Measurements from ENCODE around the gene KCNC1. TPM values are rescaled to one million over a fixed set of nuclear protein-coding genes. Genes with fewer than 3 reads are reported as not detected.

The KCNC1 gene
- total and polyA plus RNA-seq, 2 of the 4 experiments (the other 2 are of a cell fraction), result 0.03 TPM; not detected in 1

DNA sequence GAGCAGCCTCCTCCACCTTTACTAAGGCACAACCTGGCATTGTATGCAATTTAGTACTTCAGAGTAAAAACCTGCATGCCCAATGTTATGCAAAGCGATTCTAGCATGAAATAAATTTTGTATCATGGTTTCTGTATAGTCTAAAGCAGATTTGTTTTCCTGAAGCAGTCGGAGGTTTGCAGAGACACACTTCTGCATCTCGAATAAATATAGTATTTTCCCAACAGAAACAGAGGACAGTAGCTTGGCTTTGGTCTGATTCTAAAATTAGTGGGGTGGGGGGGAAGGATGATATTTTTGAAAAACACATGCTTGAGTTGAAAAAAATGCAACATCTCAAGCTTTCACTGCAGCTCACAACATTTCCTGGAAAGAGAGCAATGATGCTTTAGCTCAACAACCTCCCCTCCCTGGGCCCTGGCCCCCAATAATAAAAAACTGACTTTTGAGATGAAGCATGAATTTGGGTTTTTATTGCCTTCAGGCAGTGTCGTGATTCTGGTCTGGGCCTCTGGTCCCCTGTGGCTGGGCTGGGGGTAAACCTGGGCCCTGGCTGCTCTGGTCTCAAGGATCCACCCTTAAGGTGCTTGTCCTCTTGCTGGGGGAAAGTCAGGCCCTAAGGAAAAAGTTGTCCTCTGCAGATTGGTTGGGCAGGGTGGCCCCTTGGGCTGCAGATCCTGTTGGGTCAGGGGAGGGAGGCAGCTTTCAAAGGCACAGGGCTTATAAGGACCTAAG lies 48.2 kb downstream of the KCNC1 start:
- Histone ChIP-seq H2AK9ac (replicated peaks; ENCODE audit: low read depth, low read length, poor library complexity) (no peak overlapping the region), H2BK120ac (ENCODE audit: low read depth, low read length) (no peak overlapping the region), H3K4me2 (ENCODE audit: low read depth, low read length) (no peak overlapping the region), H3K4ac (ENCODE audit: low read depth, low read length) (no peak overlapping the region), H3K79me1 (ENCODE audit: low read depth in 1 of 2, low read length in 2 of 2) (no peaks in the 10 kb centered on the region; a peak in 1 of 4 replicates), H3K18ac (ENCODE audit: low read depth, low read length) (no peak overlapping the region), H3K9me3 (ENCODE audit: control insufficient read depth, insufficient read depth, low read length) (no peaks in the 10 kb centered on the region), H2AFZ (replicated peaks; ENCODE audit: low read length, poor library complexity) (no peak overlapping the region), H4K5ac (ENCODE audit: low read depth, low read length) (no peak overlapping the region), H2BK5ac (ENCODE audit: low read depth, low read length, poor library complexity, severe bottlenecking) (no peak overlapping the region), H4K91ac (ENCODE audit: insufficient read depth, low read depth, low read length) (no peak overlapping the region), H3K27me3 (ENCODE audit: control insufficient read depth, insufficient read depth, low read length) (no peaks in the 10 kb centered on the region; the same call in 1 of the 2 replicates), H3K14ac (replicated peaks; ENCODE audit: low read depth, low read length) (no peak overlapping the region), H3K36me3 (ENCODE audit: control insufficient read depth, insufficient read depth, low read length) (no peaks in the 10 kb centered on the region), H3K4me3 (ENCODE audit: insufficient read depth, low read depth, low read length) (no peak overlapping the region), H2AK5ac (ENCODE audit: low read depth, low read length) (no peak overlapping the region), H3K27ac (ENCODE audit: insufficient read depth, low read length) (no peak overlapping the region), H3K23ac (ENCODE audit: low read depth, low read length) (no peak overlapping the region), H4K20me1 (ENCODE audit: insufficient read depth, low read length) (no peaks in the 10 kb centered on the region), H2BK15ac (ENCODE audit: low read depth, low read length) (no peak overlapping the region), H3K9me1 (ENCODE audit: insufficient read depth, low read length) (peaks cover 13% of the 10 kb centered on the region), H3K4me1 (ENCODE audit: control insufficient read depth, insufficient read depth, low read length) (peaks cover 14% of the 10 kb centered on the region), H3K9ac (ENCODE audit: low read depth, low read length) (no peak overlapping the region), H2BK20ac (ENCODE audit: low read depth, low read length) (no peak overlapping the region), H4K8ac (ENCODE audit: low read depth in 2 of 2, low read length in 2 of 2) (no peak overlapping the region), H3K56ac (ENCODE audit: extremely low read depth, insufficient read depth, low read length) (no peak overlapping the region)
- no TSS peak for BruUV-seq (replicated peaks)
- WGBS, 2 experiments (ENCODE audit: extremely low coverage in 2 of 2, insufficient read length in 1 of 2), result 100% methylated on average over 1 of the region's 4 CpGs; no CpG with 5 or more reads in 1 of the 2 experiments
- ATAC-seq (ENCODE audit: low read depth) (no peak), DNase-seq (no peak)
- in situ Hi-C loops (cut with MboI; ENCODE audit: low sequenced_read_pairs), result no loop called here
- TF ChIP-seq CHD1 (IDR thresholded peaks at IDR 0.05; ENCODE audit: low read depth, low read length), result no peak
- no peak for TF ChIP-seq RFX5 (IDR thresholded peaks at IDR 0.05; ENCODE audit: low read depth, low read length)
- TF ChIP-seq MAFK (IDR thresholded peaks at IDR 0.05; ENCODE audit: low read depth, low read length), result no peak
- TF ChIP-seq, protein P1, sequence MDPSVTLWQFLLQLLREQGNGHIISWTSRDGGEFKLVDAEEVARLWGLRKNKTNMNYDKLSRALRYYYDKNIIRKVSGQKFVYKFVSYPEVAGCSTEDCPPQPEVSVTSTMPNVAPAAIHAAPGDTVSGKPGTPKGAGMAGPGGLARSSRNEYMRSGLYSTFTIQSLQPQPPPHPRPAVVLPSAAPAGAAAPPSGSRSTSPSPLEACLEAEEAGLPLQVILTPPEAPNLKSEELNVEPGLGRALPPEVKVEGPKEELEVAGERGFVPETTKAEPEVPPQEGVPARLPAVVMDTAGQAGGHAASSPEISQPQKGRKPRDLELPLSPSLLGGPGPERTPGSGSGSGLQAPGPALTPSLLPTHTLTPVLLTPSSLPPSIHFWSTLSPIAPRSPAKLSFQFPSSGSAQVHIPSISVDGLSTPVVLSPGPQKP (IDR thresholded peaks at IDR 0.05; ENCODE audit: borderline replicate concordance, low read depth, low read length), result no peak
- no peak for TF ChIP-seq MAZ (IDR thresholded peaks at IDR 0.05; ENCODE audit: borderline replicate concordance, low read depth, low read length)
- TF ChIP-seq POLR2A (IDR thresholded peaks at IDR 0.05; ENCODE audit: low read depth, low read length), result no peak
- no peak for TF ChIP-seq RAD21 (IDR thresholded peaks at IDR 0.05; ENCODE audit: low read length)
- TF ChIP-seq CEBPB (IDR thresholded peaks at IDR 0.05; ENCODE audit: low read depth, low read length), result no peak
- no peak for TF ChIP-seq BHLHE40 (IDR thresholded peaks at IDR 0.05; ENCODE audit: low read depth, low read length)
- TF ChIP-seq, protein P2, sequence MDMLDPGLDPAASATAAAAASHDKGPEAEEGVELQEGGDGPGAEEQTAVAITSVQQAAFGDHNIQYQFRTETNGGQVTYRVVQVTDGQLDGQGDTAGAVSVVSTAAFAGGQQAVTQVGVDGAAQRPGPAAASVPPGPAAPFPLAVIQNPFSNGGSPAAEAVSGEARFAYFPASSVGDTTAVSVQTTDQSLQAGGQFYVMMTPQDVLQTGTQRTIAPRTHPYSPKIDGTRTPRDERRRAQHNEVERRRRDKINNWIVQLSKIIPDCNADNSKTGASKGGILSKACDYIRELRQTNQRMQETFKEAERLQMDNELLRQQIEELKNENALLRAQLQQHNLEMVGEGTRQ (IDR thresholded peaks at IDR 0.05; ENCODE audit: low read depth, low read length), result no peak
- no peak for TF ChIP-seq MXI1 (IDR thresholded peaks at IDR 0.05; ENCODE audit: borderline replicate concordance, low read depth, low read length)
- TF ChIP-seq CTCF (conservative IDR thresholded peaks at IDR 0.05; ENCODE audit: low read depth, low read length), result no peak
- TF ChIP-seq RCOR1 (IDR thresholded peaks at IDR 0.05; ENCODE audit: insufficient replicate concordance, low read length), result no peak
- TF ChIP-seq NFE2L2 (IDR thresholded peaks at IDR 0.05; ENCODE audit: low read depth, low read length), result no peak
- intact Hi-C loops (cut with micrococcal nuclease), result no loop called here
- ChIA-PET CTCF (no interaction called here), POLR2A (ENCODE audit: unreplicated experiment) (no interaction called here)
- dilution Hi-C loops (cut with HindIII; ENCODE audit: low sequenced_read_pairs, unreplicated experiment), result no loop called here
